IMR-90 (cell line): Measurements from ENCODE around the gene SLC9A9. TPM values are rescaled to one million over a fixed set of nuclear protein-coding genes. Genes with fewer than 3 reads are reported as not detected.

Experiments
- ATAC-seq: fragments of 200-7000 bp; cut with Tn5 transposase; 2 replicates; pipeline ENCODE4 v1.9.1; 2020; ENCODE audit warnings: low read depth, mild to moderate bottlenecking, moderate library complexity
- BruUV-seq: library from RNA; stranded (reverse); fragments of 400-500 nt; replicated peaks from 2 replicates; lab custom pipeline; 2021; lab: Mats Ljungman, UMichigan
- CTCF ChIA-PET: fragments of 300-600 bp; formaldehyde crosslinking; extraction: SDS; loops from one replicate; lab custom pipeline; 2021; ENCODE audit warnings: antibody characterized with exemption; lab: Yijun Ruan, JAX
- POLR2A ChIA-PET: fragments of 300-600 bp; sonication (Branson Sonifier 250); formaldehyde crosslinking; loops from one replicate; lab custom pipeline; 2022; ENCODE audit warnings: antibody characterized with exemption; ENCODE audit not compliant: unreplicated experiment; lab: Charles Lee
- DNase-seq: peaks from one replicate; pipeline ENCODE4 v3.0.0; 2013
- H2AFZ ChIP-seq: replicated peaks from 2 replicates; pipeline ENCODE3; 2013; ENCODE audit warnings: low read length, mild to moderate bottlenecking; ENCODE audit not compliant: poor library complexity
- H2AK5ac ChIP-seq: 2 replicates; pipeline ENCODE4 v1.6.1; 2013; ENCODE audit warnings: low read depth, low read length, inconsistent platforms
- H2AK9ac ChIP-seq: replicated peaks from 2 replicates; pipeline ENCODE3; 2013; ENCODE audit warnings: mild to moderate bottlenecking, low read depth, low read length, moderate library complexity; ENCODE audit not compliant: poor library complexity
- H2BK120ac ChIP-seq: 2 replicates; pipeline ENCODE4 v1.6.1; 2013; ENCODE audit warnings: low read depth, low read length, inconsistent platforms
- H2BK15ac ChIP-seq: 3 replicates; pipeline ENCODE4 v1.6.1; 2013; ENCODE audit warnings: low read depth, low read length, inconsistent platforms
- H2BK20ac ChIP-seq: 2 replicates; pipeline ENCODE4 v1.6.1; 2013; ENCODE audit warnings: low read depth, mild to moderate bottlenecking, inconsistent platforms, low read length, moderate library complexity
- H2BK5ac ChIP-seq: 2 replicates; pipeline ENCODE4 v1.6.1; 2013; ENCODE audit warnings: mild to moderate bottlenecking, low read depth, low read length, inconsistent platforms; ENCODE audit not compliant: poor library complexity, severe bottlenecking
- H3K14ac ChIP-seq: replicated peaks from 2 replicates; pipeline ENCODE4 v1.6.1; 2013; ENCODE audit warnings: low read depth, low read length, inconsistent platforms
- H3K18ac ChIP-seq: 2 replicates; pipeline ENCODE4 v1.6.1; 2013; ENCODE audit warnings: low read depth, low read length, control low read depth
- H3K23ac ChIP-seq: 2 replicates; pipeline ENCODE4 v1.6.1; 2013; ENCODE audit warnings: low read depth, low read length, inconsistent platforms
- H3K27ac ChIP-seq: 2 replicates; pipeline ENCODE4 v1.5.1; 2013; ENCODE audit warnings: mild to moderate bottlenecking, control low read depth, low read length; ENCODE audit not compliant: insufficient read depth
- H3K27me3 ChIP-seq: 2 replicates; pipeline ENCODE4 v1.6.1; 2013; ENCODE audit warnings: low read length; ENCODE audit not compliant: control insufficient read depth, insufficient read depth
- H3K36me3 ChIP-seq: 2 replicates; pipeline ENCODE4 v1.6.1; 2013; ENCODE audit warnings: low read length, mixed read lengths; ENCODE audit not compliant: control insufficient read depth, insufficient read depth
- H3K4ac ChIP-seq: 2 replicates; pipeline ENCODE4 v1.6.1; 2013; ENCODE audit warnings: low read depth, low read length, inconsistent platforms
- H3K4me1 ChIP-seq: 2 replicates; pipeline ENCODE4 v1.6.1; 2013; ENCODE audit warnings: low read length, mixed read lengths; ENCODE audit not compliant: control insufficient read depth, insufficient read depth
- H3K4me2 ChIP-seq: 2 replicates; pipeline ENCODE4 v1.6.1; 2013; ENCODE audit warnings: low read depth, mild to moderate bottlenecking, control low read depth, low read length, moderate library complexity
- H3K4me3 ChIP-seq: 2 replicates; pipeline ENCODE4 v1.5.1; 2013; ENCODE audit warnings: low read depth, mild to moderate bottlenecking, control low read depth, low read length, moderate library complexity; ENCODE audit not compliant: insufficient read depth
- H3K56ac ChIP-seq: 2 replicates; pipeline ENCODE4 v1.6.1; 2013; ENCODE audit warnings: low read length, inconsistent platforms; ENCODE audit not compliant: insufficient read depth; ENCODE audit errors: extremely low read depth
- H3K79me1 ChIP-seq, 2 experiments: 2 replicates each; pipeline ENCODE4 v1.6.1; 2013; ENCODE audit warnings: low read length in 2 of 2, inconsistent platforms in 1 of 2, low read depth in 1 of 2
- H3K9ac ChIP-seq: 2 replicates; pipeline ENCODE4 v1.6.1; 2013; ENCODE audit warnings: low read depth, low read length, control low read depth
- H3K9me1 ChIP-seq: 2 replicates; pipeline ENCODE4 v1.6.1; 2013; ENCODE audit warnings: low read length, inconsistent platforms; ENCODE audit not compliant: insufficient read depth
- H3K9me3 ChIP-seq: 2 replicates; pipeline ENCODE4 v1.6.1; 2013; ENCODE audit warnings: low read length; ENCODE audit not compliant: control insufficient read depth, insufficient read depth
- H4K20me1 ChIP-seq: 2 replicates; pipeline ENCODE4 v1.6.1; 2013; ENCODE audit warnings: low read length, inconsistent platforms; ENCODE audit not compliant: insufficient read depth
- H4K5ac ChIP-seq: 2 replicates; pipeline ENCODE4 v1.6.1; 2013; ENCODE audit warnings: mild to moderate bottlenecking, low read depth, low read length, control low read depth
- H4K8ac ChIP-seq, 2 experiments: 2 replicates each; pipeline ENCODE4 v1.6.1; 2013; ENCODE audit warnings: low read depth in 2 of 2, low read length in 2 of 2, control low read depth in 1 of 2, inconsistent platforms in 1 of 2
- H4K91ac ChIP-seq: 2 replicates; pipeline ENCODE4 v1.6.1; 2013; ENCODE audit warnings: low read depth, low read length, inconsistent platforms; ENCODE audit not compliant: insufficient read depth
- BHLHE40 ChIP-seq: fragments of 150-350 bp; IDR thresholded peaks from 2 replicates; pipeline ENCODE4 v1.6.1; 2016; ENCODE audit warnings: mild to moderate bottlenecking, low read depth, low read length
- CEBPB ChIP-seq: IDR thresholded peaks from 2 replicates; pipeline ENCODE4 v1.6.1; 2012; ENCODE audit warnings: low read depth, low read length, improper control_type of control experiment
- ELK1 ChIP-seq: fragments of 150-350 bp; IDR thresholded peaks from 2 replicates; pipeline ENCODE4 v1.6.1; 2016; ENCODE audit warnings: low read depth, mild to moderate bottlenecking, low read length, moderate library complexity, borderline replicate concordance
- FOS ChIP-seq: fragments of 150-350 bp; IDR thresholded peaks from 2 replicates; pipeline ENCODE4 v1.6.1; 2016; ENCODE audit warnings: low read depth, low read length
- MAFK ChIP-seq: IDR thresholded peaks from 2 replicates; pipeline ENCODE4 v1.6.1; 2012; ENCODE audit warnings: low read depth, low read length, improper control_type of control experiment
- MAZ ChIP-seq: IDR thresholded peaks from 2 replicates; pipeline ENCODE4 v1.6.1; 2012; ENCODE audit warnings: low read depth, mild to moderate bottlenecking, low read length, improper control_type of control experiment, moderate library complexity, borderline replicate concordance
- MXI1 ChIP-seq: IDR thresholded peaks from 2 replicates; pipeline ENCODE4 v1.6.1; 2012; ENCODE audit warnings: low read depth, mild to moderate bottlenecking, low read length, moderate library complexity, borderline replicate concordance
- POLR2A ChIP-seq: IDR thresholded peaks from 2 replicates; pipeline ENCODE4 v1.6.1; 2012; ENCODE audit warnings: mild to moderate bottlenecking, low read depth, low read length
- RFX5 ChIP-seq: IDR thresholded peaks from 2 replicates; pipeline ENCODE4 v1.8.0; 2012; ENCODE audit warnings: low read depth, mild to moderate bottlenecking, low read length, moderate library complexity
- WGBS, 2 experiments: methylation state at CpG; one replicate each; pipeline versions ENCODE4 v1.1.5 to v1.1.7; 2013; ENCODE audit warnings: missing lambda C conversion rate in 2 of 2; ENCODE audit not compliant: insufficient read length in 1 of 2; ENCODE audit errors: extremely low coverage in 2 of 2; 5-methylcytosine and 5-hydroxymethylcytosine counted together
- dilution Hi-C: fragments of 300-500 bp; cut with HindIII; formaldehyde crosslinking; loops from one replicate; pipeline ENCODE4 v1.14.3; 2018; ENCODE audit warnings: low sequenced_read_pairs; ENCODE audit not compliant: unreplicated experiment
- in situ Hi-C: fragments of 300-500 bp; cut with MboI; formaldehyde crosslinking; loops from 3 replicates; pipeline ENCODE4 v1.14.3; 2019; ENCODE audit warnings: low sequenced_read_pairs, inconsistent platforms, mixed read lengths
- intact Hi-C: fragments of 100-400 bp; cut with micrococcal nuclease; formaldehyde crosslinking; loops from 2 replicates; pipeline ENCODE4 v1.10.0; 2022
- polyA plus RNA-seq, 3 experiments: library from polyadenylated mRNA; depleted of rRNA; stranded (reverse); fragments of >200 nt; gene quantifications; 2 replicates each; pipeline ENCODE4 v1.2.3, GENCODE V29; 2012; ENCODE audit warnings: low replicate concordance in 1 of 3
- total RNA-seq: library from RNA; depleted of rRNA; stranded (reverse); fragments of >200 nt; gene quantifications from 2 replicates; pipeline ENCODE4 v1.2.3, GENCODE V29; 2012
- TF ChIP-seq, protein P1 (sequence below): fragments of 150-350 bp; IDR thresholded peaks from 2 replicates; pipeline ENCODE4 v1.6.1; 2017; ENCODE audit warnings: mild to moderate bottlenecking, antibody characterized with exemption, low read length, low read depth

SLC9A9 gene
- total and polyA plus RNA-seq, 2 of the 4 experiments (the other 2 are of a cell fraction): 1.4 to 2.3 TPM

DNA sequence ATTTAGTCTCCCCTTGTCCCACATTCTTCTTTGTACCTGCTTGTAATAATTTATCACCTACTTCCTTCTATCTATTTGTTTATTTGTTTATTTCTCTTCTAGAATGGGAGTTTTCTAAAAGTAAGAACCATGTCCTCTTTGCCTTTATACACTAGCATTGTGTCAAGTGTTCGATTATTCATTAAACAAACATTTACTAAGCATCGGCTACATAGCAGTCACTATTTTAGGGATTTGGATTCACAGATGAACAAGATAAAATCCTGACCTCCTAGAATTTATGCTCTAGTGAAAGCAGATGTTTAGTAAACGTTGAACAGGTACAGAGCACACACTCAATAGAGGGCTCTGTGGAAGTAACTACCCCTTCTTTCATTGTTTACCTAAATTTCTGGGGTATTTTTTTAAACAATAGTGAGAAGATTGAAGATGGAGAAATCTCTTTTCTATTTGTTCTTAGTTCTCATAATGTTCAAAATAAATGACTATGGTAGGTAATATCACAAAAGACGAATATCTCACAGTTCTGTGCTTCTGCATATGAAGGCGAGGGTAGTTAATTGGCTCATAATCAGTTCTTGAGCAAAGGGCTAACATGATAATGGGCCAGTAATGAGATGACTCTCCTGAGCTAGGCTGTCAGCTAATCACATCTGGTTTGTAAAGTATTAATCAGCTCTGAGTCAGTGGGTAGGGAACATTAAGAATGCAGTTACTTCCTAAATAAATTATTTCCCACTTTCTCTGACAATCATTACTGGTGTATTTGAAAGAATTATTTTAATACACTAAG, 111.9 kb downstream of the SLC9A9 start:
- no peak overlapping the region for H2AFZ ChIP-seq
- ATAC-seq (no peak), DNase-seq (peak; percentile 1)
- H3K14ac ChIP-seq: no peak overlapping the region
- H3K27ac ChIP-seq: no peak overlapping the region
- POLR2A ChIA-PET: no interaction called here
- CTCF ChIA-PET: no interaction called here
- H3K4me3 ChIP-seq: no peak overlapping the region
- no peak for TF ChIP-seq MAFK
- TF ChIP-seq RFX5: no peak
- no peak for TF ChIP-seq ELK1
- no peak for TF ChIP-seq MAZ
- no peak for TF ChIP-seq CEBPB
- no peak for TF ChIP-seq FOS
- TF ChIP-seq POLR2A: no peak
- TF ChIP-seq, protein P1, sequence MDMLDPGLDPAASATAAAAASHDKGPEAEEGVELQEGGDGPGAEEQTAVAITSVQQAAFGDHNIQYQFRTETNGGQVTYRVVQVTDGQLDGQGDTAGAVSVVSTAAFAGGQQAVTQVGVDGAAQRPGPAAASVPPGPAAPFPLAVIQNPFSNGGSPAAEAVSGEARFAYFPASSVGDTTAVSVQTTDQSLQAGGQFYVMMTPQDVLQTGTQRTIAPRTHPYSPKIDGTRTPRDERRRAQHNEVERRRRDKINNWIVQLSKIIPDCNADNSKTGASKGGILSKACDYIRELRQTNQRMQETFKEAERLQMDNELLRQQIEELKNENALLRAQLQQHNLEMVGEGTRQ: no peak
- no peak for TF ChIP-seq MXI1
- TF ChIP-seq BHLHE40: no peak
- no peaks in the 10 kb centered on the region for H3K9me3 ChIP-seq
- no peaks in the 10 kb centered on the region for H4K20me1 ChIP-seq
- no peak overlapping the region for H4K91ac ChIP-seq
- H3K18ac ChIP-seq: no peak overlapping the region
- no peak overlapping the region for H4K8ac ChIP-seq
- H3K4me1 ChIP-seq: no peaks in the 10 kb centered on the region
- no CpG with 5 or more reads among the region's 5 CpGs for WGBS, 2 experiments
- dilution Hi-C loops: no loop called here
- H2BK120ac ChIP-seq: no peak overlapping the region
- no peak overlapping the region for H4K5ac ChIP-seq
- H2BK20ac ChIP-seq: no peak overlapping the region
- no peak overlapping the region for H3K9ac ChIP-seq
- no peak overlapping the region for H2AK5ac ChIP-seq
- in situ Hi-C loops: no loop called here
- intact Hi-C loops: no loop called here
- no peak overlapping the region for H3K56ac ChIP-seq
- H3K36me3 ChIP-seq: no peaks in the 10 kb centered on the region
- no peak overlapping the region for H3K4ac ChIP-seq
- no TSS peak for BruUV-seq
- H3K23ac ChIP-seq: no peak overlapping the region
- H2BK5ac ChIP-seq: no peak overlapping the region
- no peaks in the 10 kb centered on the region for H3K27me3 ChIP-seq
- no peaks in the 10 kb centered on the region for H3K79me1 ChIP-seq
- no peak overlapping the region for H3K4me2 ChIP-seq
- H2AK9ac ChIP-seq: no peak overlapping the region
- H3K9me1 ChIP-seq: no peaks in the 10 kb centered on the region
- no peak overlapping the region for H2BK15ac ChIP-seq
